Subcutaneous adipose tissue (tissue), 4 donors: ENCODE results near the gene PRM1. TPM values are rescaled to one million over a fixed set of nuclear protein-coding genes. Genes with fewer than 3 reads are reported as not detected.

Experiments
- CTCF ChIP-seq: fragments of 450-650 bp; IDR thresholded peaks from one replicate; pipeline ENCODE4 v1.5.1; 2016; ENCODE audit warnings: low read depth, mild to moderate bottlenecking, control low read depth, antibody characterized with exemption, moderate library complexity
- small RNA-seq: library from RNA; depleted of rRNA; stranded (forward); fragments of <200 nt; gene quantifications from one replicate; pipeline ENCODE3, GENCODE V24; 2016
- total RNA-seq, 4 donors: library from RNA; depleted of rRNA; stranded (reverse); fragments of >200 nt; gene quantifications; one replicate each; pipeline ENCODE4 v1.1.0, GENCODE V29; 2016

The PRM1 gene
- total RNA-seq, 4 donors from 2014 or later, result not detected

GRCh38 chr16:11231367-11231970 is 49.7 kb downstream of the PRM1 start:
- TF ChIP-seq CTCF, result no peak

Small RNA genes lying within 50 kb of the gene (small RNA-seq; reads per million reads assigned to genes)
- gene MIR548H2, result not detected
- 0.49 reads per million for gene RF00019
- not detected for gene RF00554

Other genes starting within 250 kb of the PRM1 start
- gene SOCS1, start 25.1 kb downstream of the PRM1 start, total RNA-seq, result 10 to 100 TPM in 3 of 4 donors, 1 to 10 TPM in 1; 5.3 to 16.3 (median 11.1) TPM
- gene TNP2, start 12.0 kb downstream of the PRM1 start, total RNA-seq, result not detected
- not detected for gene PRM3, start 7.7 kb downstream of the PRM1 start, total RNA-seq
- gene PRM2, start 4.8 kb downstream of the PRM1 start, total RNA-seq, result not detected
- 1 to 10 TPM in 1 of 4 donors, under 1 TPM in 2, not detected in 1; 0.34 to 1.9 (median 0.66) TPM for gene RMI2, start 64.1 kb upstream of the PRM1 start, total RNA-seq